SW 1271 (cell line): ENCODE data around the gene MAN2A1.
"Not testable (repeated sequence)": the region's sequence is repeated elsewhere in the genome, so short reads cannot be mapped to it uniquely, and the experiment has no call there.

Source experiments
- DNase-seq, 2 experiments: peaks; one replicate each; lab custom pipeline; 2025; lab: John Stamatoyannopoulos, UW

Gene MAN2A1

DNA sequence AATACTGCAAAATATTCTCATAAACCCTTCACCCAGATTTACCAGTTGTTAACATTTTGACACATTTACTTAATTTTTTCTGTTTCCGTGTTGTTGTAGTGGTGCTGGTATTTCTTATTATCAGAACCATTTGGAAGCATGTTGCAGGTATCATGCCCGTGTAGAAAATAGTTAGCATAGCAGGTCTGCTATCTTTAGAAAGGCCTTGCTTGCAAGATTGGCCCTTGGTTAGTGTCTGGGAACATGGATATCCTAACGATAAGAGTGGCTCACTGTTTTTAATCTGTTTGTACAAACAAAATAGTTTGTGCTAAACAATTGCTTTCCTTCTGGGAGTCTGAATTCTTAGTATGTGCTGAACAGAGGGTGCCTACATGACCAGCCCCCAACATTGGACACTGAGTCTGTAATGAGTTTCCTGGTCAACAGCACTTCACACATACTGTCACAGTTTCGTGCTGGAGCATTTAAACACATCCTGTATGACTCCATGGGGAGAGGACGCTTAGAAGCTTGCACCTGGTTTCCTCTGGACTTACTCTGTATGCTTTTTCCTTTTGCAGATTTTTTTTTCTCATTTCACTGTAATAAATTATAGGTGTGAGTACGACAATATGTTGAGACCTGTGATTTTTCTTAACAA is 66.9 kb downstream of the MAN2A1 start:
- DNase-seq = no peak

DNA sequence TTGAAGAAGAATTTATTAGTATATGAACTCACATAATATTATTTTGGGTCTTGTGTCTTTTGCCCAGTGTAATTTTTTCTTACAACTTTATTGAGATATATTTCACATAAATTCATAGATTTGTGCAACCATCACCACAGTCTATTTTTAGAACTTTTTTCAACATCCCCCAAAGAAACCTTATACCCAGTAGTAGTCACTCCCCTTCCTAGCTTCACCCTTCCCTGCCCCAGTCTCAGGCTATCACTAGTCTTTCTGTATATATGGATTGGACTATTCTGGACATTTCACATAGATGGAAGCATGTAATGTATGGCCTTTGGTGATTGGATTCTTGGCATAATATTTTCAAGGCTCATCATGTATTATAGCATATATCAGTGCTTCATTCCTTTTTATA is 67.8 kb downstream of the MAN2A1 start:
- no peak for DNase-seq

DNA sequence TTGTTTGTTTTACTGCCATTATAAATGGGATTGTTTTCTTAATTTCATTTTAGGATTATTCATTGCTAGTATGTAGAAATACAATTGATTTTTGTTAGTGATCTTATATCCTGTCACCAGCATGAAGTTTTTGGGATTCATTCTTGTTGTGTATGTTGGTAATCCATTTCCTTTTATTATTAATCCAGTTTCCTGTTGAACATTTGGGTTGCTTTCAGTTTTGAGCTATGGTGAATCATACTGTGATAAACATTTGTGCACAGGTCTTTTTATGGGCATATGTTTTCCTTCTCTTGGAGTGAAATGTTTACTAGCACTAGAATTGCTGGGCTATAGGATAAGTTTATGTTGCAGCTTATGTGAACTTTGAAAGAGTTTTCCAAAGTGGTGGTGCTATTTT is 69.6 kb downstream of the MAN2A1 start:
- DNase-seq = peak in 1 of 2 experiments; percentile 32

DNA sequence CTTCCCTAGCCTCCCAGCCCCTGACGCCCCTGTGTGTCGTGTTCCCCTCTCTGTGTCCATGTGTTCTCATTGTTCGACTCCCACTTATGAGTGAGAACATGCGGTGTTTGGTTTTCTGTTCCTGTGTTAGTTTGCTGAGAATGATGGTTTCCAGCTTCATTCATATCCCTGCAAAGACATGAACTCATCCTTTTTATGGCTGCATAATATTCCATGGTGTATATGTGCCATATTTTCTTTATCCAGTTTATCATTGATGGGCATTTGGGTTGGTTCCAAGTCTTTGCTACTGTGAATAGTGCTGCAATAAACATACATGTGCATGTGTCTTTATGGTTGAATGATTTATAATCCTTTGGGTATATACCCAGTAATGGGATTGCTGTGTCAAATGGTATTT is 70.4 kb downstream of the MAN2A1 start:
- not testable (repeated sequence) for DNase-seq

DNA sequence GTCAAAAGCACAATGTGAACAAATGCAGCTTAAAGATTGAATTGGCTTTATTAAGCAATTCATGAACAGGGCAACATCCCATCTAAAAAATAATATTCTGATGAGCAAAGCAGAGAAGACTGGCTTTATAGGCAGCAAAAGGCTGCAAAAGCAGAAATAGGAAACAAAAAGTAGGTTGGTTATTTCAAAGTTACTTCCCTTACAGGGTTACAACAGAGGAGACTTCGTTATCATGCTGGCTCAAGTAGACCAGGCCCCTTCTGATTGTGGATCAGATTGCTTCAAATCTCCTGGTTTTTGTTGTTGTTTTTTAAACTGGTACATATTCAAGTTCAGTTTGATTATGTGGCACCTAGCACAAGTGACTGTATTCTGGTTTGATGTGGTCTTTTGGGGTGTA is 73.1 kb downstream of the MAN2A1 start:
- no peak for DNase-seq

DNA sequence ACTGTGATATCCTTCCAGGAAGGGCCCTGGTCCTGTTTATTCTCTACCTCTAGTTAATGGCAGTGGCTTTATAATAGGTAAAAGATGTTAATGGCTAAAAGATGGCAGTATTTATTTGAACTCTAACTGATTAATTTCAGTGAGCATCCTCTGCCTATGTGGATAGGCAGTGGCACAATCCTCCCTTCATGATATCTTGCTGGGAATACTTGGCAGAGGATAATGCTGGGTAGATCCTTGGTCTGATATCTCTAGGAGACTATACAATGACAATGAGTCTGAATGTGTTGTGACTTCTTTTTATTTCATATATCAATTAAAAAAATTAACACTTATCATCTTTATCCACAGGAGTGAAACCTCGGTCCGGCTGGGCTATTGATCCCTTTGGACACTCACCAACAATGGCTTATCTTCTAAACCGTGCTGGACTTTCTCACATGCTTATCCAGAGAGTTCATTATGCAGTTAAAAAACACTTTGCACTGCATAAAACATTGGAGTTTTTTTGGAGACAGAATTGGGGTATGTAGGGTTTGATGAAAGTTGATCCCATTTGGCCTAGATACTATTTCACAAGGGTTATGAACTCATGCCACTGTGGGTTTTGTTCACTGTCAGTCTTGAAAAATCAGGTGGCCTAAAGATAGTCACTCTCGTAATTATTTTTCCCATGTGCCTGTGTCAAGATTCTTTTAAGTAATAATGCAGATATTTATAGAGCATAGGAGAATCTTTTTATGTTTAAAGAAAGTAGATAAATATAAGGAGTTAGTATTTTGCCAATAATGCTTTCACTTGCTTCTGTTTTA is 77.7 kb downstream of the MAN2A1 start:
- DNase-seq = no peak

DNA sequence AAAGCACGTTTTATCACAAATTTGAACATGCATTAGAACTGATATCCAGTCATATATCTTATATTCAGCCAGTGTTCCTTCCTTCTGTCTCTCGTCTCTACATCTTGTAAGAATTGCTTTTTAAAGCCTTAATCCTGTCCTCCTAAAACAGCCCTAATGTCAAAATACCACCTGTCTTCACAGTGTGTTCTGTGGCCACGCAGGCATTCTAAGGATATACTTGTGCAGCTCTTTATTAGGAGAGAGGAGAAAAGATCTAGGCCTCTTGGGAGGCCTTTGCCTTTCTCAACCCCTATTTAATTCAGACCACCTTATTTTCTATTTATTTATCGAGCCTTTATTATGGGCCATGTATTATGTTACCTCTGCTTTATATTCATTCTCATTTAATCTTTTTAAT is 78.3 kb downstream of the MAN2A1 start:
- no peak for DNase-seq

DNA sequence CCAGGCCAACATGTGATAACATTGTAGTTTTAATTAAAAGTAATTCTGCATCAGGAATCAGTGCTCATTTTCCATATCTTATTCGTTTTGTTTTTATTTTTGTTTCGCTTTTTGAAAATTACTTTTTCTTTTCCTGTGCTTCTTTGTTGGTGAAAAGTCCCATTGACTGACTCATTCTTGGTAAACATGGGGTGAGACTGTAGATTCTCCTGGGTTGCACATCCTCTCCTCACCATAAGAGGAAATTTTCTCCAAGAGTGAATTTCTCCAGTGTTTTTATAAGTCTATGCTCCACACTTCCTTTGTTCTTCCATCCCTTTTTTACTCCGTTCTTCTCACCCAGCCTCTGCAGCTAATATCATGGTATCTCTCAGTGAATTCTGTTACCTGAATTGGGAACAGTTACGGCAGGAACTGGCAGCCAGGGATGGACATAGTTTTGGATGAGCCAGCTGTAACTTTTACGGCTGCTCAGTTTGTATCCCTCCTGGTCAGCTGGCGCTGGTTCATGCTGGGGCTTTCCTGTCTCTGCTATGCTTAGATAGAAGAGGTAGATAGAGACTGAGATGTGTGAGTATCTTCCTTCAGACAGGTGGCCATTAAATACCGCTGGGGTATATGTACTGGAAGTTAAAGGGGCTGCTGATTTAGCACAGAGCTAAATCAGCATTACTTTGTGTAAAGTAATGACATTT is 80.0 kb downstream of the MAN2A1 start:
- no peak for DNase-seq

DNA sequence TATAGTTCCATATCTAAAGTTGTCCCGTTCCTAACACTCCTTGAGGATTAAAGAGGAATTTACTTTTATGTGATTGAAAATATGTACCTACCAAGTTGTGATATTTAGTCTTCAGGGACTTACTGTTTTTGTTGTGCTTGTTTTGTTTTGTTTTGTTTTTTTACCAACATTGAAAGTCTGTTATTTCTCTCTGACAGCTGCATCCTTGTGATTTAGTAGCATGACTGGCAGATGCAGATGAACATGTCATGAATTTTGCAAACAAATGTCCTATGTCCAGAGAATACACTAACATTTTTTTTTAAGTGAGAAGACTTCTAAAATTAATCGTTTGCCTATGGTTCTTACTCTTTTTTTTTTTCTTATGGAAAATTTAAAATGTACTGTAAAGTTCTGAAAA is 85.4 kb downstream of the MAN2A1 start:
- DNase-seq = no peak

DNA sequence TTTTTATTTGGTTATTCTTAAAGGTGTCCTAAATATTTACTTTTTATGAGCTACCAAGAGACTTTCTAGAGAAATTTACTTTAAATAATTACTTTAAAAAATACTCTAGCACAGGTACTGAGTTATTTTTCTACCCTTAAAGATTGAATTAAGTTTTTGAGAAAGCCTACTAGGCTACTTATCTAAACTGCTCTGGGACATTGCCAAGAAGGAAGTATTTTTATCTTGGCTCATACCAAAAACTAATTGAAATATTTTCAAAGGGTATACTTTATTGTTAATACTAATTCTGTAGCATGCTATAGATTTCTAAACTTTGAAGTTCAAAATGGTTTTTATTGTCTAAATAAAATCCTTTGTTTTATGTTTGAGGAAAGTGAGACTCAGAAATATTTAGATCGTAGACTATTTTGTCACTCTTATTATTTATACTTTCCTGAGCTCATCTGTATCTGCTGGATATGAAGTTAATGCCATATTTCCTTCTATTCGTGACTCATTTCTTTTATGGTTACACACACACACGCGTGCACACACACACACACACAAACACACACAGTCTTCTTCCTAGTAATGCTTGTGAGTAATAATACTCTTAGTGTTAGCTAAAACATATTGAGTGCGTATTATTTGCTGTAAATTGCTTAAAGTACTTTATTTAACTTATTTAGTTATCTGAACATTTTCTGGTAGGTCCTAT is 89.5 kb downstream of the MAN2A1 start:
- no peak for DNase-seq

DNA sequence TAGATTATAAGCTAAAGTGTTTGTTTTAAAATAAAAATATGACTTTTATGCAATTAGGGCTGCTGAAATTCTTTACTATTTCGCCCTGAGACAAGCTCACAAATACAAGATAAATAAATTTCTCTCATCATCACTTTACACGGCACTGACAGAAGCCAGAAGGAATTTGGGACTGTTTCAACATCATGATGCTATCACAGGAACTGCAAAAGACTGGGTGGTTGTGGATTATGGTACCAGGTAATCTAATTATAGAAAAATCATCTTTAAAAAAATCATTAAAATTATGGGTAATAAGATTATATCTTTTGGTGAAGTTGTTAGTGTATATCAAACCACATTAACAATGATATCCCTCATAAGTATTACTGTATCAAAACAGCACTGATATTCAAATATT is 95.0 kb downstream of the MAN2A1 start:
- DNase-seq = no peak

DNA sequence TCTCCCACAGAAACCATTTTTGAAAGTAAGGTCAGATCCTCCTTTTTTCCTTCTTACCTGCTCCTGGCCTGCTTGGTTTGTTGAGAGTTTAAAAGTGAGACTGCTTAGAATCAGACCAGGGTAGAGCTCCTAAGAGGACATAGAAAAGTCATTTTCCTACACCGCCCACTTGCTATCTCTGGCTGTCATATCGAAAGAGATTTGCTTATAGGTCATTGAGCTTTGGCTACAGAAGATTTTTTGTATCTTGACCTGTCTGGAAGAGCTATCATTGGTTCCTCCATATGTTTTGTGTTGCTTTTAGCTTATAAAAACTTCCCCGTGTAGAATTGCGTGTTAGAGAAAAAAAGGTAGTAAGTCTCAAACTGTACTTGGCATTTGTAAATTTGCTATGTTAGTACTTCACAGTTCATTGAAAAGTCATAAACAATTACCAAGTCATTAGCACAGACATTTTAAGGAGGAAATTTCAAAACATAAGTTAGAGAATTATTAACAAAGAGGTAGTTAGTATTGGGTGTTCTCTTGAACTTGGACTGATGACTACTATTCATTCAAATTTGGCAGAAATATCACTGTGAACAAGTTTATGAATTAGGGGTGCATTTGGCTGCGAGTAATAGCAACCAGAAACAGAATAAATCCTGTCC is 96.6 kb downstream of the MAN2A1 start:
- DNase-seq = no peak

DNA sequence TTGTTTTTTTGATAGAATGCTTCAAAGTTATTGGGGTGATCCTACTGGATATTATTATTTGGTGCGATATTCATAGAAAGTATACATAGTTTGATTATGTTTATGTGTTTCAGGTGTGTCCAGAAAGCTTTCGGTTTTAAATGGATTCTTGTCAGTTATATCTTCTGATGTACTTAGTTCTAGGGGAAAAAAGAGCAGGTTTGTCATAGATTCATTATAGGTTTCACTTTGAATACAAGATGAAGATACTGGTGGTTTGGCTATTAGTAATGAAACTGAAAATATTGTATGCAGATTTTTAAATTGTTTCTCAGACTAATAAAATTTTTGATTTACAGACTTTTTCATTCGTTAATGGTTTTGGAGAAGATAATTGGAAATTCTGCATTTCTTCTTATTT is 98.9 kb downstream of the MAN2A1 start:
- DNase-seq = no peak

DNA sequence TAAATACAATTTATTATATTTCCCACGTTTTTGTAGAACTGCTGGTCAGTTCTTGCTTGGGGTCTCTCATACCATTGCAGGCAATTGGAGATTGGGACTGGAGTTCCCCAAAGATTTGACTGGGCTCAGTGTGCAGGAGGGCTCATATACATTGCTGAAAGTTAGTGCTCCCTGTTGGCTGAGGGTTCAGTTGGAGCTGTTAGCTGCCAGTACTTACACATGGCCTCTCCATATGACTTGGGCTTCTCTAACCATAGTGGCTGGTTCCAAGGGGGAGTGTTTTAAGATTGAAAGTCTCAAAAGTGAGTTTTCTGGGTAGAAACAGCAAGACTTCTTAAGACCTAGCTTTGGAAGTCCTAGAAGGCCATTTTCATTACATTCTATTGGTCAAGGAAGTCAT is 102.9 kb downstream of the MAN2A1 start:
- no peak for DNase-seq

DNA sequence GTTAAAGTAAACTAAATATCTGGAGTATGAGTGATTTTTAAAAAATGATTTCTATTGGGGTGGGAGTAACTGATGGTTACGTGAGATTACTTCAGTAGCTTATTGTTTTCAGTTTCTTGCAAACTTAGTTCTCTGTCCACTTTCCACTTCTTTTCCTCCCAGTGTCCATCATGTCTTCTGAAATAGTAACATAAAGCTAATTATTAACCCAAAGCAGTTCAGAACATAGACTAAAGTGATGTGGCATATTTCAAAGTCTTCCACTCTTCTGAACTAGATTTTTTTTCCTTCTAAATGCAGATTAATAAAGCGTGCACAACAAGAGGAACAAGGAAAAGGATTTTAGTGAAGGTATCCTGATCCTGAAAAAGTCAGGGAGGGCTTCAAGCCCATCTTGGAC is 114.1 kb downstream of the MAN2A1 start:
- no peak for DNase-seq

DNA sequence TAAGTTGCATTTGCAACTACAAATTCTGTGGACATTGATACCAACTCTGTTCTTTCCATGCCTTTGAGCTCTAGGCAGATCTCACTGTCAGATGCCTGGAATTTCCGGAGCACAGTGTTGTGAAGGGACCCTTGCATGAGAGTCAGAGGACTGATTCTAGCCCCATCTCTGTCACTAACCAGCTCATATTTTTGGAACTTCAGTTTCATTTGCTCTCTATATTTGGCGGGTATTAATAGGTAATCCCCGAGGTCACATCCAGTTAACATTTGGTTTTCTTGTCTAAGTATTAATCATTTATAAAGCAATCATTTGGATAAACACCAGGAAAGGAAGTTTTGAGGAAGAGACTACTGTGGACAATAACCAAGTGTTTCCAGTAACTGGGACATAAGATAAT is 115.7 kb downstream of the MAN2A1 start:
- no peak for DNase-seq

DNA sequence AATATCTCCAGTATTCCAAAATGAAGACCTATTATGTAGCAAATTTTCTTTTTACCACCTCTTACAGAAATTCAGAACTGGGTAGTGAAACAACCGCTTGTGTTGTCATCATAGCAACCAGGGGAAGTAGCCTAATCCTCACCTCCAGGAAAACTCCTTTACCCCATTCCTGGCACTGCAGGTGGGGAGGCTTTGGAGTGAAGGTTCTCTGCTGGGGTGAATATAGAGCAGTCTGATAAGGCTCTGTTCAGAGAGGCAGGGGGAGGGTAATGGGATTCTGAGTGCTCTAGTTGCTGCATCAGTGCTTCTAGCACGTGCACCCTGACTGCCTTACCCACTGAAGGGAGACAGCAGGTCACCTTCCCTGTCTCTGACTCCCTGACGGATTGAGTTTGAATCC is 116.2 kb downstream of the MAN2A1 start:
- no peak for DNase-seq

DNA sequence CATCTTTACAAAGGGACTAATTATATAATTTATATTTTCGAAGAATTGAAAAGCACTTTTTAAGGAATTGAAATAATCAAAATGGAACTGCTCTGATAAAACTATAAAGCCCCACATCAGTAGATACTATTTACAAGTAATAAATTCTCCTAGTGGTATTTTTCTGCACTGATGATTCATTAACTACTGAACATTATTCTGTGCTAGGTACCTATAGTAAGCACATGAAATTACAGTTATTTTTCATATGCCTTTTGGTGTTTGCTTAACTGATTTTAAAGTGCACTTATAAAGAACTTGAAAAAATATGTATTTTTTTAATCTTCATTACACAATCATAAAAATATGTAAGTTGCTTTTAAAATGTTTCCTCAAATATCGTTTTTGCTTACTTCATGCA is 123.0 kb downstream of the MAN2A1 start:
- DNase-seq = no peak

DNA sequence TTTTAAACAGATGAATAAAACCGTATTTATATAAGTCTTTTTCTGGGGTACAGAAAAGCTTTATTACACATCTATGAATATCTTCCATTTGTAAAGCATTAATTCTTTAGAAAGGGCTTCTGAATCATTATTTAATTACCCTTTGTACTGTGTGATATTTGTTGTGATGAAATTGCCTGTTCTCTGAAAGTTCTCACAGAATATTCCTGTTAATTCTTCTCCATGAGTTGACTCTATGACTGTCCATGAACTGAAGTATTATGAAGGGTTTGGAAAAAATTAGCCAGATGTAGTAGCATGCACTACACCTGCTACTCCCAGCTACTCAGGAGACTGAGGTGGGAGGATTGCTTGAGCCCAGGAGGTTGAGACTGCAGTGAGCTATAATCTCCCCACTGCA is 127.0 kb downstream of the MAN2A1 start:
- DNase-seq = no peak

DNA sequence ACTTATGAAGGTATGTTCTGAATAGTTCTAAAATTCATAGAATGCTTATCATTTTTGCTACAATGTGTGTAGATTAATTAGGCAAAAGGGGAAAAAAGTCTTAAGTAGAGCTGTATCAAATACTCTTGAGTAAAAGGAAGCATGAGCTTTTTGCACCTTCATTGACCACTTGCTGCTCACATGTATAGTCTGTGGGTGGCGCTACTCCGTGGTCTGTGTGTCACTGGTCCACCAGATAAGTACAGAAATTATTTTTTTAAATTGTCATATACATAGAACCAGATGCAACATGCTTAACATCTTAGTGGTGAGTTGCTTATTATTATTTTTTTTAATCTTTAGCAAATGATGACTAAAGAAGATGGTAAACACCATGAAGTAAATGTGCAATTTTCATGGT is 130.2 kb downstream of the MAN2A1 start:
- DNase-seq = no peak

DNA sequence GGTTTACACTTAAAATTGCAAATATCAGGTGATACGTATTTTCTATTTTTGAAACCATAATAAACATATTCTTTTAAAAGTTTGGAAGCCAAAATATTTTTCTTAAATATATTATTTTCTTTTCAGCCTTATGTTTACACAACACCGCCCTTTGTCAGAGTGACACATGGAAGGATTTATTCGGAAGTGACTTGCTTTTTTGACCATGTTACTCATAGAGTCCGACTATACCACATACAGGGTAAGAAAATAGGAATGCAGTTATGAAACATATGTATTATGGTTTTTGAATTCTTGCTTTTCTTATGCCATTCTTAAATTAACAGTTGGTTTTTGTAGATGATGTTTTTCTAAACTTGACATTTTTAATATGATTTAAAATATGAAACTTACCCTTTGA is 133.9 kb downstream of the MAN2A1 start:
- DNase-seq = no peak

DNA sequence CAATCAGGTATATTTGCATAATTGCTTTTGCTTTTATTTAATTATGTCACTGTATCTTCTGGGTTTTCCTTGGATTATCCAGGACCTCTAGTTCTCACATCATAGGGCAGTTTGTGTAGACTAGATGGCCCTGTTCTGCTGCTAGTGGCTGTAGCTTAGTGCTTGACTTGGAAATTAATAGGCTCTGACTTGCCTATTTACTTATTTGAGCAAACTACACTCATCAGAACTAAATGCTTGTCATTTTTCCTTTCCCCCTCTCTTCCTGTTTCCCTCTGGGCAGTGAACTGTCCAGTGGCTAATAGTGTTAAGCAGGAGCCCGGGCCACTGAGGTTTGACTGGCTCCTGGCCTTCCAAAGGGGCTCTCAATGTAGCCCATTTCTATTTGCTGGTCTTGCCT is 135.7 kb downstream of the MAN2A1 start:
- DNase-seq = no peak
